LoVo (cell line): ENCODE measurements around the gene ARPC3.
A peak's percentile ranks its signal among the peaks of the same experiment; 100 is the strongest.
"Not testable (repeated sequence)": the region's sequence is repeated elsewhere in the genome, so short reads cannot be mapped to it uniquely, and the experiment has no call there.

Experiments used
- DNase-seq: peaks from one replicate; pipeline ENCODE4 v3.0.0-alpha.2; 2016; ENCODE audit warnings: low spot score

The ARPC3 gene

DNA sequence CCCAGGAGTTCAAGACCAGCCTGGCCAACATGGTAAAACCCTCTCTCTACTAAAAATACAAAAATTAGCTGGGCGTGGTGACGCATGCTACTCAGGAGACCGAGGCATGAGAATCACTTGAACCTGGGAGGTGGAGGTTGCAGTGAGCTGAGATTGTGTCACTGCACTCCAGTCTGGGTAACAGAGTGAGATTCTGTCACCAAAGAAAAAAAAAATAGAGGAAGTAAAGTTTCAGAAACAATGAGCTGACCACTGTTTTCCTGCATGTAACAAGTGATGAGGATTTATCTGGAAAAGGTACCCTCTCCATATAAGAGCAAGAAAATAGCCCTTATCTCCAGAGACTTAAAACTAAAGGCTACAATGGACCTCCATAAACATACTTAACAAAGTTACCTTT, 33.0 kb downstream of the ARPC3 start:
- DNase-seq, result not testable (repeated sequence)

DNA sequence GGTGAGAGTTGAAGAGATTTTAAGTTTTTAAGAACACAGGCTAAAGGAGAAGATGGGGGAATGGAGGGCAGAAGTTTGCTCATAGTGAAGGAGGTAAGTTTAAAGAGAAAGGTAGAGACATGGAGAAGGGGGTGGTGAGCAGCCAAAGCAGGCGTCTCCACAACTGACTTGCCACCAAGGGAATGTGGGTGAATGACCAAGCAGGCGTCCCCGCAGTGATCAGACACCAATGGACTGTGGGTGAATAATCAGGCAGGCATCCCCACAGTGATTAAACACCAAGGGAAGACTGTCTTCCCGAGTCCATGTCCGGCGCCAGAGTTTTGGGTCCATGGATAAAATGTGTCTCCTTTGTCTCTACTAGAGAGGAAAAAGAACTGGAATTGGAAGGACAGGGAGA, 40.1 kb downstream of the ARPC3 start:
- not testable (repeated sequence) for DNase-seq

DNA sequence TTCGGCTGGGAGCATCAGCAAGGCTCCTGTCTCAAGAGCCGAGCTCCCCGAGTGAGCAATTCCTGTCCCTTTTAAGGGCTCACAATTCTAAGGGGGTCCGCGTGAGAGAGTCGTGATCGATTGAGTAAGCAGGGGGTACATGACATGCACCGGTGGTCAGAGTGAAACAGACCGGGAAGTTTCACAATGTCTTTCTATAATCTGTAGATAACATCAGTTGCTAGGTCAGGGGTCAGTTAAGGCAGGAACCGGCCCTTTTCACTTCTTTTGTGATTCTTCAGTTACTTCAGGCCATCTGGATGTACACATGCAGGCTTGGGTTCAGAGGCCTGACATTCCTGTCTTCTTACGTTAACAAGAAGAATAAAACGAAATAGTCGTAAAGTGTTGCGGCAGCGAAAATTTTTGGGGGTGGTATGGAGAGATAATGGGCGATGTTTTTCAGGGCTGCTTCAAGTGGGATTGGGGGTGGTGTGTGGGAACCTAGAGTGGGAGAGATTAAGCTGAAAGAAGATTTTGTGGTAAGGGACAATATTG, 44.9 kb downstream of the ARPC3 start:
- not testable (repeated sequence) for DNase-seq

DNA sequence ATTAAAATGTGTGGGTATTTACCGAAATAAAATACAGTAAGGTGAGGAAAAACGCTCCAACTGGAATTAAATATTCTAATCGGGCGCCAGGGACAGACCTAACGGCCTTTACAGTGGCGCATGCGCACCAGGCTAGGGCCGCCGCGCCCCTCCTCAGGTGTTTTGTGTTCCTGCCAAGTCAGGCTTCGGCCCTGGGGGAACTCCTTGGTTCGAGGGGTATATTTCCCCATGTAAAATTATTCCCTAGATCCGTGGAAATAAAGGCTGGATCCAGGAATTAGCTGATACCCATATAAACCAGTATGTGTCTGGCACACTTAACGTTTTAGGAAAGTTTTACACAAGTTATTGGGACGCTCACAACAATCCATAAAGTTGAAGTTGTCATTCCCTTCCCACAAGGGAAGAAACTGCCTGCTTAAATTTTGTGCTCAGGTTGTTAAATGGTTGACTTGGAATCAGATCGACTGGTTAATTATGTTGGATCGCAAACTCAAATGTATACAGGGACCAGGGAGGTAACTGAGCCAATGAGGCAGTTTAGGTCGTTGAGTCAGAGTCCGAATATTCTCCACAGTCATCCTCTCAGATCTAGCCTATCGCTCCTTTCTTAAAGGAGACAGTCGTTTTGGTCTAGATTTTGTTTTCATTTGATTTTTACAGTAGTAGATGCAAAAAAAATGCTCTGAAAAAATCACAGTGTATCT, 46.0 kb downstream of the ARPC3 start:
- peak; percentile 93 for DNase-seq

DNA sequence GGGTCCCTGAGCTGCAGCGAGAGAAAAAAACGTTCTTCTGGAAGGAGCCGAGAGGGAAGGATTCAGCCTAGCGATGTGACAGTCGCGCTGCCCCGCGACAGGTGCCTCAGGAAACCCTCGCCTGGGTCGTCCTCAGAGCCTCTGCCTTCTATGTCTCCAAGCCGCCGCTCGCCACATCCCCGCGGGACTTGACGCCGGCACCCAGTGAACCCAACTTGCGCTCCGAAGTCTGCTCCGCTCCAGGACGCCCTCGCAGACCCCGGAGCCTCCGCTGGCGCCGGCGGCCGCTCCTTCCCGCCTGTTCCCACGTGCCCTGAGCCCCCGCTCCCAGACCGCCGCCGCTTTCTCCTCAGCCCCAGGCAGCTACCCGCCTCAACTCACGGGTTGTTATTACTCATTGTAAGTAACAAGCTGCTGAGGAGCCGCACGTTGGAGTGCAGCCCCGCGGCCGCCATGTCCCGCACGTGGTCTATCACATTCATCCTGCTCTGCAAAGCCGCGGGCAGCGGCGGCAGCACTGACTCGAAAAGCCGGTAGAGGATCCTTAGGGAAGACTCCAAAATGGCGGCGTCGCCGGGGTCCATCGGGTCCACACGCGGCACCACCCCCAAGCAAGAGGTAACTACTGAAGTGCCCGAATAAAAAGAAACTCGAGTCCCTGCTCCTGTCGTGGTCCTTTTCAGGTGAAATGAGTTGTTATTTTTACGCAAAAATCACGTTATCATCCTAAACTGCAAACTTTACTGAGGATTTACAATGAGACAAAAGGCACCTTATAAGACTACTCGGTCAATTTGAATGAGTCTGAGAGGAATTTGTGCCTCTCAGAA, 46.8 kb downstream of the ARPC3 start, which contains the start of gene ANAPC7:
ANAPC7 (minus strand) TSS at position 563 of the 830 bp plus-strand sequence; CDS start at position 482, 81 bp downstream.
- DNase-seq, result peak; percentile 98
